Thyroid gland (tissue), 4 donors: ENCODE measurements around the gene DCAF5. TPM values are rescaled to one million over a fixed set of nuclear protein-coding genes. Genes with fewer than 3 reads are reported as not detected.

ENCODE experiments used
- DNase-seq, 2 donors: peaks; one replicate each; pipeline ENCODE4 v3.0.0-alpha.2; 2019
- H3K27ac ChIP-seq, 3 donors: fragments of 200-600 bp; sonication (generic); 1 replicate in 2 of 3; 2 replicates in 1 of 3; pipeline ENCODE4 v1.5.1; 2016 to 2019; ENCODE audit warnings: mild to moderate bottlenecking in 1 of 3, moderate library complexity in 1 of 3
- H3K27me3 ChIP-seq: fragments of 200-600 bp; sonication (generic); one replicate; pipeline ENCODE4 v1.5.1; 2019
- H3K36me3 ChIP-seq, 2 donors: fragments of 200-600 bp; sonication (generic); one replicate each; pipeline ENCODE4 v1.5.1; 2016 to 2019
- H3K4me1 ChIP-seq, 2 donors: fragments of 200-600 bp; sonication (generic); one replicate each; pipeline ENCODE4 v1.5.1; 2017 to 2019
- H3K4me3 ChIP-seq, 3 donors: fragments of 200-600 bp; sonication (generic); replicated peaks in 1 of 3; 1 replicate in 2 of 3; 2 replicates in 1 of 3; pipeline ENCODE4 v1.5.1; 2016; ENCODE audit warnings: mild to moderate bottlenecking in 1 of 3
- H3K9me3 ChIP-seq: fragments of 200-600 bp; sonication (generic); one replicate; pipeline ENCODE4 v1.5.1; 2017
- CTCF ChIP-seq, 6 experiments: fragments of 200-600 bp in 3 of 6; fragments of 450-650 bp in 3 of 6; sonication (generic) in 3 of 6; IDR thresholded peaks; one replicate each; pipeline ENCODE4 v1.5.1; 2016 to 2019; ENCODE audit warnings: antibody characterized with exemption in 6 of 6, mild to moderate bottlenecking in 2 of 6, inconsistent platforms in 1 of 6, moderate library complexity in 1 of 6
- POLR2A ChIP-seq, 2 donors: fragments of 450-650 bp; IDR thresholded peaks; one replicate each; pipeline ENCODE4 v1.6.1; 2017; ENCODE audit warnings: antibody characterized with exemption in 2 of 2, mild to moderate bottlenecking in 2 of 2, moderate library complexity in 1 of 2
- WGBS, 2 donors: methylation state at CpG; one replicate each; pipeline ENCODE4 v1.1.5; 2017; 5-methylcytosine and 5-hydroxymethylcytosine counted together
- intact Hi-C: fragments of 100-400 bp; cut with DNase I; formaldehyde crosslinking; loops from one replicate; pipeline ENCODE4 v1.15.1; 2023
- total RNA-seq, 4 donors: library from RNA; depleted of rRNA; stranded (reverse); fragments of >200 nt; gene quantifications; one replicate each; pipeline ENCODE4 v1.2.3, GENCODE V29; 2016

DCAF5 gene
- total RNA-seq, 4 donors from 2014 or later = 36.0 to 53.6 (median 38.9) TPM

GRCh38 chr14:69142101-69142500, 10.8 kb downstream of the DCAF5 start:
- Histone ChIP-seq H3K27me3 (no peaks in the 10 kb centered on the region), H3K36me3 (no peaks in the 10 kb centered on the region), H3K4me3 (no peak overlapping the region), H3K4me1 (peaks cover 34 to 44% of the 10 kb centered on the region in 2 donors), H3K9me3 (no peaks in the 10 kb centered on the region), H3K27ac (no peak overlapping the region)
- intact Hi-C loops = no loop called here
- TF ChIP-seq POLR2A (IDR thresholded peaks at IDR 0.05) (no peak), CTCF (IDR thresholded peaks at IDR 0.05) (no peak)
- WGBS, 2 donors = 49 to 53% methylated on average over 5 of the region's 5 CpGs
- DNase-seq = peak; percentile 46 to 50

GRCh38 chr14:69141550-69141949, 11.4 kb downstream of the DCAF5 start:
- Histone ChIP-seq H3K27ac (no peak overlapping the region), H3K4me3 (no peak overlapping the region), H3K27me3 (no peaks in the 10 kb centered on the region), H3K9me3 (no peaks in the 10 kb centered on the region), H3K36me3 (no peaks in the 10 kb centered on the region), H3K4me1 (peaks cover 32 to 40% of the 10 kb centered on the region in 2 donors)
- intact Hi-C loops = no loop called here
- no peak for DNase-seq
- no peak for TF ChIP-seq CTCF (IDR thresholded peaks at IDR 0.05)
- no peak for TF ChIP-seq POLR2A (IDR thresholded peaks at IDR 0.05)
- WGBS, 2 donors = 94 to 100% methylated on average over 1 of the region's 1 CpG

DNA sequence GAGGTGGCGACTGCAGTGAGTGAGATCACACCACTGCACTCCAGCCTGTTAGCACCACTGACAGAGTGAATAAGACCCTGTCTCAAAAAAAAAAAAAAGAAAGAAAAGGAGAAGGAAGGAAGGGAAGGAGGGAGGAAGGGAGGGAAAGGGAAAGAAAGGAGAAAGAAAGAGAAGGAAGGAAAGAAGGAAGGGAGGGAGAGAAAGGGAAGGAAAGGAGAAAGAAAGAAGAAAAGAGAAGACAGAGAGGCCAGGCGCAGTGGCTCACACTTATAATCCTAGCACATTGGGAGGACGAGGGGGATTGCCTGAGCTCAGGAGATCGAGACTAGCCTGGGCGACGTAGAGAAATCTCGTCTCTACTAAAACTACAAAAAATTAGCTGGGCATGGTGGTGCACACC, 13.2 kb downstream of the DCAF5 start:
- Histone ChIP-seq H3K27me3 (no peaks in the 10 kb centered on the region), H3K36me3 (no peaks in the 10 kb centered on the region), H3K4me3 (no peak overlapping the region), H3K9me3 (no peaks in the 10 kb centered on the region), H3K27ac (no peak overlapping the region), H3K4me1 (peaks cover 32 to 43% of the 10 kb centered on the region in 2 donors)
- WGBS, 2 donors = 86 to 90% methylated on average over 7 of the region's 7 CpGs
- TF ChIP-seq CTCF (IDR thresholded peaks at IDR 0.05) (no peak), POLR2A (IDR thresholded peaks at IDR 0.05) (no peak)
- intact Hi-C loops = loop anchor here (10.0 kb wide), 1 partner anchor 55 kb away; the partner anchor contains the start of gene EXD2
- no peak for DNase-seq

GRCh38 chr14:69137843-69138535, 14.9 kb downstream of the DCAF5 start:
- H3K4me1 ChIP-seq = peaks cover 38 to 55% of the 10 kb centered on the region in 2 donors
- H3K36me3 ChIP-seq = no peaks in the 10 kb centered on the region
- 57 to 69% methylated on average over 2 of the region's 2 CpGs for WGBS, 2 donors
- no peak for TF ChIP-seq POLR2A (IDR thresholded peaks at IDR 0.05)
- no peak for TF ChIP-seq CTCF (IDR thresholded peaks at IDR 0.05)
- H3K27me3 ChIP-seq = no peaks in the 10 kb centered on the region
- no peak overlapping the region for H3K27ac ChIP-seq
- intact Hi-C loops = loop anchor here (10.0 kb wide), 1 partner anchor 57 kb away; the partner anchor contains the start of gene EXD2
- H3K4me3 ChIP-seq = no peak overlapping the region
- no peak for DNase-seq
- no peaks in the 10 kb centered on the region for H3K9me3 ChIP-seq

DNA sequence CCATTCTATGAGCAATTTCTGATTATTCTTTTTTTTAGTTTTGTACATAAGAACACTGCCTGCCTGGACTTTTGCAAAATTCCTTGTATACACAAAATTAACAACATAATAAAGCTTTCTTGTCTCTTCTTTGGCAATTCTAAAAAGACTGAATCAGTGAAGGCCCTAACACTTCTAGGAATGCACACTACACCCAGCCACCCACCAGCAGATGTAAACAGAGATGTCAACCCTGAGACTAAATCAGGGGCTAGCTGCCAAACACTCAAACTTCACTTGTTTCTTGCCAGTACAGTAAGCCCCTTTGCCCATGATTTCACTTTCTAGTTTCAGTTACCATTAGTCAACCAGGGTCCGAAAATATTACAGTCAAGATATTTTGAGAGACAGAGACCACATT, 15.5 kb downstream of the DCAF5 start:
- H3K36me3 ChIP-seq = no peaks in the 10 kb centered on the region
- H3K4me3 ChIP-seq = no peak overlapping the region
- no peaks in the 10 kb centered on the region for H3K9me3 ChIP-seq
- intact Hi-C loops = loop anchor here (10.0 kb wide), 1 partner anchor 57 kb away; the partner anchor contains the start of gene EXD2
- no peaks in the 10 kb centered on the region for H3K27me3 ChIP-seq
- no peak overlapping the region for H3K27ac ChIP-seq
- 85 to 93% methylated on average over 1 of the region's 1 CpG for WGBS, 2 donors
- H3K4me1 ChIP-seq = peaks cover 40 to 56% of the 10 kb centered on the region in 2 donors
- TF ChIP-seq CTCF (IDR thresholded peaks at IDR 0.05) (no peak), POLR2A (IDR thresholded peaks at IDR 0.05) (no peak)
- no peak for DNase-seq
